NCI-H82 treated with DMSO at 0.1 percent for 48 hours (cell line): ENCODE results near the gene ACSS1.

Experiments used
- DNase-seq: peaks from one replicate; lab custom pipeline; 2025; ENCODE audit not compliant: unreplicated experiment; lab: John Stamatoyannopoulos, UW

Gene ACSS1

DNA sequence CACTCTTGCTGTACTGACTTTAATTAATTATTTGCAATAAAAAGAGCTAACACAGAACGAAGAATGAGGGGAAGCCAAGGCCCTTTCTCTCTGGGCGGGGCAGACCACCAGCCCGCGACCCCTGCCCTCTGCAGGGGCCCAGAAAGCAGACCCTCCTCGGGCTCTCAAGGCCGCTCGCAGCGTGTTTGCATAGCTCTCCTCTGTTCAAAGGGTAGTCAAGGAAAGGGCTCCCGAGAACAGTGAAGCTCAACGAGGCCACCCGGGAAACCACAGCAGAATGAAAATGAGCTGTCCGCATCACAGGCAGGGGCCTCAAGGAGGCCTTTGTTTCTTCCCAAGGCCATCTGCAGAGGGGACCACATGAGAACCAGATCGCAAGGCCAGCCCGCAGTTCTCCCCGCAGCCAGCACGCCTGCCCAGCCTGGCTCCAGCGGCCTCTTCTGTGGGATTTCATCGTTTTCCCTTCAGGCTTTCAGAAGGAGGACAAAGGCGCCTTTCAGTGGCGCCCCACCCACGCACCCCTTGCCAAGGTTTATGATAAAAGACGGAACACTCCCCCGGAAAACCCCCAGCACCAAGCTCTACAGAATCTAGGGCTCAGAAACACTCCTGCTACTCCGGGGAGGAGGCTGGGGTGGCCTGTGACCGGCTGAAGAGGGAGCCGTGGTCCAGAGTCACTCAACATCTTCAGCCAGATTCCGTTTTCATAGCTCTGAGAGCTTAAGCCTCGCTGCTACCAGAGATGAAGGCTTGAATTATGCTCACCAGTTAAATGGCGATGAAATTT, 25.3 kb downstream of the ACSS1 start:
- no peak for DNase-seq

DNA sequence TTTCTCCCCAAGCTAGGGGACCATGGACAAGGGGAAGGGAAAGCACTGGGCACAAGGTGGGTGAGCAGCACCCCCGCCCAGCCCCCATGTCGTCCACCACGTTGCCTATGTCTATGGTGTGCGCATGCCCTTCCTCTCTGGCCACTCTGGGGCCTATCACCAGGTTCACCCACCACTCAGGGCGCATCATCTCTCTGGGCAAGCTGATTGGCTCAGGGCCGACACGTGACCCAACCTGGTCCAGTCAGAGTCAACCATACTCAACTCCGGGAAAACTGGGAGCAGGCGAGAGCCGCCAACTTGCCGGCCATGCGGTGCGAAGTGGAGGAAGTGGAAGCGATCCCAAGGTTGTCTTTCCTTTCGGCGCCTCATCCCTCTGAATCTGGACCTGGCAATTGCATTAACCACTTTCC, 25.9 kb downstream of the ACSS1 start:
- DNase-seq, result no peak

DNA sequence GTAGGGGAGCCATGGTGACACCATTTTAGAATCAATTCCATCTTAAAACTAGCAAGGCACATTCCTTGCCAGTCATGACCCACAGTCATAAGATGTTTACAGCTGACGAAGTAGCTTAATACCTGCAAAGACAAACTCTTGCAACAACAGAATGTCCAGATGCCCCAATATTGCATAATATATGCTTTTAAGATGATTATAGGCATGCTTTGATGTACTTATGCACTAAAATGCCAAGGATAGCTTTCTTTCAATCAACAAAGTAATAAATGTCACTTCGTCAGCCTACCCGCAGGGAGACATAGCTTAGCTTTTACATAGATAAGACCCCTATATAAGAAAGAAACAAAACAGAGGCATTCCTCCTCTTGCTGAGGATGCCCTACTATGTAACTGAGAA, 26.7 kb downstream of the ACSS1 start:
- DNase-seq, result no peak

GRCh38 chr20:25030649-25031207, 27.2 kb downstream of the ACSS1 start:
- DNase-seq, result no peak

DNA sequence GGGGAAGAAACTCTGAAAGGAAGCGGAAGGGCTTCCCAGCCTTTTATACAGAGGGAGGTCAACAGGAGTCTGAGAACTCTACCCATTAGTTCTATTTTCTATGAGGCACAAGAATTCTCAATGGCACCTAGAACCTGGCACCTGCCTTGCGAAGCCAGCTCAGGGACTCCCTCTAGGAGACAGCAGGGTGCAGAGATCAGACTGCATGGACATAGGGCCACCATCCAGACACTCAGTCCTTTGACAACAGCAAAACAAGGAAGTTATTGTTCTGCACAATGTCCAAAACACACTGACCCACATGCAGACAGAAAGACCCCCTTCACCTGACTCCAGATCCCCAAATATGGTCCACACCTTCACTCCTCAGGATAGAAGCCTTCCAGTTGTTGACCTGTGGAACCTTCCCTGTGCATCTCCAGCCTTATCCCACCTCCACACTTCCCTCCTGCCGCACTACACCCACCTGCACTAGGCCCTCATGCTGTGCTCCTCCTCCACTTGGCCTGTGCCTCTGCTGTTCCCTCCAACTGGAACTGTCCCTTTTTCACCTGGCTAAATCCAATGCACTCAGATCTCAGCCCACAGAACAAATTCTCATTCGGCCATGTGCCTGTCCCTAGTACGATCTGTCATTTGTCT, 27.8 kb downstream of the ACSS1 start:
- no peak for DNase-seq

DNA sequence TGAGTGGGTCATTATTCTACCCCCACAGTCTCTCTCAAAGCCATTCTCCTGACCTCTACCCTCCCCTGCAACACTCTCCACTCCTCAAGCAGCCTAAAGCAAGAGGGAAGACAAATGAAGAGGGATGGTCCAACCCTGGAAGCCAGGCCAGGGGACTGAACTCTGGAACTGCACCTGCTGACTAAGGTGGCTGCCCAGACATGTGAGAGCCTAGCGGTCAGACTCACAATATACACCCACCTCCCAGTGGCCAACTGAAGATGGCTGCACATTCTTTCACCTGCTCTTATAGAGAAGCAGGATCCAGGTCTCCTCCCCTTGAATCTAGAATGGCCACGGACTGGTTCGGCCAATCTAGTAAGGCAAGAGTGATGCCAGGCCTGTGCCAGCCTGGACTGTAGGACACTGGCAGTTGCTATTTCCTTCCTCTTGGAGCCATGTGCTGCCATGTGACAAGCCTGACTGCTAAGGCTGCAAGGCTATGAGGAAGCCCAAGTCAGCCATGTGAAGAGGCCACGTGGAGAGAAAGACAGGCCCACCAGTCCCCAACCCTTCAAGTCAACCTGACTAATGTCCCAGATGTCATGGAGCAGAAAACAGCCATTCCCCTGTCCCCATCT, 31.8 kb downstream of the ACSS1 start:
- DNase-seq, result no peak

DNA sequence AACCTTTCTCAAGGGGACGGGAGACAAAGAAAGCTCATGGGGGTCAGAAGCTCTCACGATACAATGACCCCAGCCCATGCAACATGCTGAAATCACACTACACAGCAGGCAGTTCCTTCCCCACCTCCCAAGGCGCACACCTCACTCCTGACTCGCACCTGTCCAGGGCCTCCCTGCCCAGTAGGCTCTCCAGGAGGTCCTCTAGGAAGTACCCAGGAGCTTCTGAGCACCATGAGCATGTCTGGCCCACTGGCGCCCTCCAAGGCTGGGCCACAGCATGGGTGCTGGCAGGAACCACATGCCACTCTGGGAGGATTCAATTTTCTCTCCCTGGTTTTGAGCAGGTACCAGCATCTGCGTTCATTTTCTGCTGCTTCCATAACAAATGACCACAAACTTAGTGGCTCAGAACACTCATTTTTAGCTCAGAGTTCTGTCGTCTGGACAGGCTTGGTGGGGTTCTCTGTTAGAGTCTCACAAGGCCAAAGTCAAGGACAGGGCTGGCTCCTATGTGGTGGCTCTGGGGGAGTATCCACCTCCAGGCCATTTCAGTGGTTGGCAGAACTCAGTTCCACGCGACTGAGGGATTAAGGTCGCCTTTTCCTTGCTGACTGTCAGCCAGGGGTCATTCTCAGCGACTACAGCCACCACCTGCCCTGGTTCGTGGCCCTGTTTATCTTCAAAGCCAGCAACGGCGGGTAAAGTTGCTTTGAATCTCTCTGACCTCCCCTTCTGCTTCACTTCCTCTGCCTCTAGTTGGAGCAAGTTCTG, 32.7 kb downstream of the ACSS1 start:
- no peak for DNase-seq

GRCh38 chr20:25024171-25024570, 33.8 kb downstream of the ACSS1 start:
- DNase-seq, result no peak

DNA sequence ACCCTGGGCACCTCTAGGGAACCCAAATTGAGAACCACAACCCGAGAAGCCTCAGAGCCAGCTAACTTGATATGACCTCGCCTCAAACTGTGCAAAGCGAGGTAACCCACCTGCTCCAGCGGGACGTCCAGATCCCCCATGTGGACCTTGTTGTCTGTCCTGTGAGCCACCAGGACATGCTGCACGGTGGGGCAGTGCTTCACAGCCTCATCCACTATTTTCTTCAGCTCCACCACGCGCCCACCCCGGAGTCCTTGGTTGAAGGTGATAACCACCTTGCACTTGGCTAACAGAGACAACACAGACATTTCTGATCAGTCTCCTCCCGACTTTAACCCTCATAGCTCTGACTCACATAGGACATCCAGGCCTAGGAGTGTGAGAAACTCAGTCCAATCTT, 34.6 kb downstream of the ACSS1 start:
- no peak for DNase-seq

- no peak for DNase-seq
Measured at GRCh38 chr20:25022680-25023079, 35.3 kb downstream of the ACSS1 start.

- DNase-seq, result no peak
Measured at GRCh38 chr20:25021336-25021735, 36.6 kb downstream of the ACSS1 start.

- DNase-seq, result no peak
Measured at GRCh38 chr20:25020901-25021301, 37.0 kb downstream of the ACSS1 start.

DNA sequence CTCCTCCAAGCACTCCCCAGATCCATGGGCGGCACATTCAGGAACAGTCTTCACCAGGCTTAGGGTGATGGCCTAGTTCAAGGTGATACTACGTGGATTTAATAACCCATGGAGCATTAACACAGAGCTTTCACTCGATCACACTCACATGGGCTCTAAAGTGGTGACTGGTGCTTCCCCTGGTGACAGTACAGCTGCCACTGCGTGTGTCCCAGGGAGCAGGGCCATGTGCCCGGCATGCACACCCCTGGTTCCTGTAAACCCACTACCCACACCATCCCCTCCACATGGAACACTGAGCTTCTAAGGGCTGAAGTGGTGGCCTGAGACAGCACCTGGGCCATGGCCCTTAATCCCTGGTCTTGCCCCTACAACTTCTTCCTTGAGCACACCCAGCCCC, 37.6 kb downstream of the ACSS1 start:
- DNase-seq, result no peak

DNA sequence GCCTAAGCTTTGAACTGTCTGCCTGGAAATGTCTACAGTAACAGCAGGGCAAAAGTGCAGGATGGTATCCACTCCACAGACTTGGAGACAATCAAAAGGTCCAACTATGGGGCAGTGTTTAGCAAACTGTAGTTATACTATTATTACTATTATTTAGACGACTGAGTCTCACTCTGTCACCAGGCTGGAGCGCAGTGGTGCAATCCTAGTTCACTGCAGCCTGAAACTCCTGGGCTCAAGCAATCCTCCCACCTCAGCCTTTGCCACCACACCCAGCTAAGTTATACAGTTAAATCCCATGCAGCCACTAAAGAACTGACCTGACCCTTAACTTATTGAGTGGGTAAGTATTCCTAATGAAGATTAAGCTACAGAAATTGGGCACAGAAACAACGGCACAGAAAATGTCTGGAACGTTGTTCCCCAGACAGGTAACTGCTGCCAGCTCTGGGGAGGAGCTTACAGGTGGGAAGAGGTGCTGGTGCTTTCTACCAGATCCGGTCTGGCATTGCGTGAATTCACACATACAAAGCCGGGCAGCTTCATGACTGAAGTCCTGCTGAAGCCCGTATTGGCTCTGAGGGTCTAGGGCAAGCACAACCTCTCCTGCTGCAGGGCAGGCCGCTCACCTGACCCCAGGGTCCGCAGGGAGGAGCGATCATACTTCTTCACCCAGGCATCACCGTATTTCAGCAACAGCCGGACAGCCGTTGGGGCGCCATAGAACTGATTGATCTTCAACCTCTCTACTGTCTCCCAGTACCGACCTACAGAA, 38.4 kb downstream of the ACSS1 start:
- DNase-seq, result no peak

GRCh38 chr20:25018841-25019240, 39.1 kb downstream of the ACSS1 start:
- no peak for DNase-seq

- no peak for DNase-seq
Measured at GRCh38 chr20:25018425-25018824, 39.5 kb downstream of the ACSS1 start.

- no peak for DNase-seq
Measured at GRCh38 chr20:25017257-25017803, 40.6 kb downstream of the ACSS1 start.

DNA sequence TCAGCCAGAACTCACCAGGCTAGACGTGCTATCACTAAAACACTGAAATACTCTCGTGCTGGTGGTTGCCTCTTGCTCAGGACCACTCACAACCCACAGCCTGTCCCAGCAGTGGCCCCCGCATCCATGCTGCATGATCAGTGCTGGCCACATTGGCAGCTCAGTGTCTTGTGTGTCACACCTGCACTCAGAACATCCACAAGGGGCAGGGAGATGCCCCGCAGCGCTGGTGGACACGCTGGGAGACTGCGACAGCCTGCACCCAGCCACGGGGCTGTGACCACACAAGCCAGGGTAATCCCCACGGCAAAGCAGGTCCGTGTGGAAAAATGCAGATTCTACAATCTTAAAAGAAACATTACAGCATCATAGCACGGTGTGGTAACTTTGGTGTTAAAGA, 41.5 kb downstream of the ACSS1 start:
- DNase-seq, result no peak

DNA sequence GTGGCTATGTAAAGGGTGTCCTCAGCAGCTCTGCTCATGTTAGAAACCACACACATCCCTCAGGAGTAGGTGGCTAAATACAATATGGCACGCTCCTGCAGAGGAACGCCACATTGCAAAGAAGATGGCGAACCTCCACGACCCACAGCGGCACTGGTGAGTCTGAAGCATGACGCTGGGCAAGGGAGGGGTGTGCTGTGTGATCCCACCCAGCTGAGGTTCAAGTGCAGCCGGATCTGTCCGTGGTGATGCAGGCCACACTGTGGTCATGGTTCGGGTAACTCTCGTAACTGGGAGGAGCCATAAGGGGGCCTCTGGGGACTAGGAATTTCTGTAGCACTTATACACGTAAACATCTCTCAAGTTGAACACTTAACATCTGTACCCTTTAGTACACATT, 42.0 kb downstream of the ACSS1 start:
- no peak for DNase-seq

- DNase-seq, result no peak
Measured at GRCh38 chr20:25014816-25015215, 43.1 kb downstream of the ACSS1 start.
